ENCODE measurements around the gene VAV2.

- TF ChIP-seq, protein P1, sequence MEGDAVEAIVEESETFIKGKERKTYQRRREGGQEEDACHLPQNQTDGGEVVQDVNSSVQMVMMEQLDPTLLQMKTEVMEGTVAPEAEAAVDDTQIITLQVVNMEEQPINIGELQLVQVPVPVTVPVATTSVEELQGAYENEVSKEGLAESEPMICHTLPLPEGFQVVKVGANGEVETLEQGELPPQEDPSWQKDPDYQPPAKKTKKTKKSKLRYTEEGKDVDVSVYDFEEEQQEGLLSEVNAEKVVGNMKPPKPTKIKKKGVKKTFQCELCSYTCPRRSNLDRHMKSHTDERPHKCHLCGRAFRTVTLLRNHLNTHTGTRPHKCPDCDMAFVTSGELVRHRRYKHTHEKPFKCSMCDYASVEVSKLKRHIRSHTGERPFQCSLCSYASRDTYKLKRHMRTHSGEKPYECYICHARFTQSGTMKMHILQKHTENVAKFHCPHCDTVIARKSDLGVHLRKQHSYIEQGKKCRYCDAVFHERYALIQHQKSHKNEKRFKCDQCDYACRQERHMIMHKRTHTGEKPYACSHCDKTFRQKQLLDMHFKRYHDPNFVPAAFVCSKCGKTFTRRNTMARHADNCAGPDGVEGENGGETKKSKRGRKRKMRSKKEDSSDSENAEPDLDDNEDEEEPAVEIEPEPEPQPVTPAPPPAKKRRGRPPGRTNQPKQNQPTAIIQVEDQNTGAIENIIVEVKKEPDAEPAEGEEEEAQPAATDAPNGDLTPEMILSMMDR (IDR thresholded peaks at IDR 0.05) = no peak
- no peak for TF ChIP-seq POLR2A (IDR thresholded peaks at IDR 0.05)
Measured at GRCh38 chr9:134031783-134032182, 39.7 kb upstream of the VAV2 start.
